GM13977 (cell line): Measurements from ENCODE around the gene BMERB1.

ENCODE experiments used
- DNase-seq: peaks from one replicate; pipeline ENCODE4 v3.0.0; 2012; ENCODE audit warnings: low spot score
- in situ Hi-C: fragments of 300-500 bp; cut with MboI; formaldehyde crosslinking; loops from one replicate; pipeline ENCODE4 v1.12.0; 2022; ENCODE audit warnings: low sequenced_read_pairs, low pct_unique_long_range_greater_than_20kb, mixed read lengths, inconsistent platforms; ENCODE audit not compliant: unreplicated experiment
- TF ChIP-seq, protein P1 (sequence below): IDR thresholded peaks from 2 replicates; pipeline ENCODE4 v1.5.1; 2012; ENCODE audit warnings: mild to moderate bottlenecking, control low read depth; ENCODE audit not compliant: insufficient read depth; ENCODE audit errors: extremely low read depth, missing control alignments

Gene BMERB1

DNA sequence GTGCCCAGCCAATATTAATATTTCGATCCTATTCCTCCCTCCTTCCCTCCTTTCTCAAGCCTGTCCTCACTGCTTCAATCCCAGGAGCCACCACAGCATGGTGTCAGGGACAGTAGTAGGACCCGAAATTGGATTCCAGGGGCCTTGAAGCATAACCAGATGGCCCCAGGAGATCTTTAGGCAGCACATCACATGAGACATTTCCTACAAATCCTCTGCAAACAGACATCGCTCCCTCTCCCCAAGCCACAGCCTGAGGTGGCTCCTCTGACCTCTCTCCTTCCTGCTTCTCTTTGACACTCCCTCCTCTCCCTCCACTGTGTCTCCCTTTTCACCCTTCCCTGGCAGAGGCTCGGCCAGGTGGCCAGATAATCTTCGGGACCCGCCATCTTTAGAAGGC lies 76.6 kb downstream of the BMERB1 start:
- TF ChIP-seq, protein P1, sequence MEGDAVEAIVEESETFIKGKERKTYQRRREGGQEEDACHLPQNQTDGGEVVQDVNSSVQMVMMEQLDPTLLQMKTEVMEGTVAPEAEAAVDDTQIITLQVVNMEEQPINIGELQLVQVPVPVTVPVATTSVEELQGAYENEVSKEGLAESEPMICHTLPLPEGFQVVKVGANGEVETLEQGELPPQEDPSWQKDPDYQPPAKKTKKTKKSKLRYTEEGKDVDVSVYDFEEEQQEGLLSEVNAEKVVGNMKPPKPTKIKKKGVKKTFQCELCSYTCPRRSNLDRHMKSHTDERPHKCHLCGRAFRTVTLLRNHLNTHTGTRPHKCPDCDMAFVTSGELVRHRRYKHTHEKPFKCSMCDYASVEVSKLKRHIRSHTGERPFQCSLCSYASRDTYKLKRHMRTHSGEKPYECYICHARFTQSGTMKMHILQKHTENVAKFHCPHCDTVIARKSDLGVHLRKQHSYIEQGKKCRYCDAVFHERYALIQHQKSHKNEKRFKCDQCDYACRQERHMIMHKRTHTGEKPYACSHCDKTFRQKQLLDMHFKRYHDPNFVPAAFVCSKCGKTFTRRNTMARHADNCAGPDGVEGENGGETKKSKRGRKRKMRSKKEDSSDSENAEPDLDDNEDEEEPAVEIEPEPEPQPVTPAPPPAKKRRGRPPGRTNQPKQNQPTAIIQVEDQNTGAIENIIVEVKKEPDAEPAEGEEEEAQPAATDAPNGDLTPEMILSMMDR: no peak
- in situ Hi-C loops: no loop called here
- no peak for DNase-seq

DNA sequence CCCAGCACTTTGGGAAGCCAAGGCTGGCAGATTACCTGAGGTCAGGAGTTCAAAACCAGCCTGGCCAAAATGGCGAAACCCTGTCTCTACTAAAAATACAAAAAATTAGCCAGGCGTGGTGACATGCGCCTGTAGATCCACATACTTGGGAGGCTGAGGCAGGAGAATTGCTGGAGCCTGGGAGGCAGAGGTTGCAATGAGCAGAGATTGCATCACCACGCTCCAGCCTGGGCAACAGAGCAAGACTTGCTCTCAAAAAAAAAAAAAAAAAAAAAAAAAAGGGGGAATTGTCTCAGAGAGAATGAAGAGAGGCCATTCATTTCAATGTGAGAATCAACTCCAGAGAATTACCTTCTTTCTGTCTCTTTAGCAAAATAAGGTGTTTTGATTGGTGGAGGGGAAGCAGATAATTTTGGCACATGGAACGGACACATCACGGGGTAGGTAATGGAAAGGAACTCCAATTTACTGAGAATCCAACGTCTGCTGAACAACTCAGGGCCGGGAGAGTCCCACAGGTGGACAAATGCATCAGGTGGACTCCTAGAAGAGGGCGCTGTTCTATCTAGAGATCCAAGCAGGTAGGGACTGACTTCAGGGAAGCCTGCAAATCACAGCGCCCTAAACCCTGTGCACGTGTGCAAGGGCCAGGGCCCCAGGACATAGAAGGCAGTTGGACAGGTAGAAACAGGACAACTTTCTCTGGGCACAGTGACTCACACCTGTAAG lies 77.5 kb downstream of the BMERB1 start:
- in situ Hi-C loops: no loop called here

DNA sequence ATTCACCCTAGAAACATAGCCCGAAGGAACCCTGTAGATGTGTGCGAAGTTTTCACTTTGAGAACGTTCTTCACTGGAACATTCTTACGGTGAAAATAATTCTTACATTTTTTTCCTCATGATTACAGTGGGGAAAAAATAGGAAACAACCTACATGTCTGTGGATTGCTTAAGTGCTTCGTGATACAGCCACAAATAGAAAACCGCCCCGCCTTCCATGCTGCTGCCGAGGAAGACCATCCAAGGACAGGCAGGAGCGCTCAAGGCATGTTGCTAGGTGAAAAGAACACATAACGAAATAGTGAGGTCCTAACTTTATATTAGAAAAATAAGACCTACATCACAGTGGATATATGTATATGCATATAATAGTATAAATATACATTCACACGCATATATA lies 78.8 kb downstream of the BMERB1 start:
- no peak for DNase-seq
- TF ChIP-seq, protein P1: no peak
- in situ Hi-C loops: no loop called here

More for the DNA sequence above, 77.5 kb downstream of the BMERB1 start:
- TF ChIP-seq, protein P1: no peak
- no peak for DNase-seq

DNA sequence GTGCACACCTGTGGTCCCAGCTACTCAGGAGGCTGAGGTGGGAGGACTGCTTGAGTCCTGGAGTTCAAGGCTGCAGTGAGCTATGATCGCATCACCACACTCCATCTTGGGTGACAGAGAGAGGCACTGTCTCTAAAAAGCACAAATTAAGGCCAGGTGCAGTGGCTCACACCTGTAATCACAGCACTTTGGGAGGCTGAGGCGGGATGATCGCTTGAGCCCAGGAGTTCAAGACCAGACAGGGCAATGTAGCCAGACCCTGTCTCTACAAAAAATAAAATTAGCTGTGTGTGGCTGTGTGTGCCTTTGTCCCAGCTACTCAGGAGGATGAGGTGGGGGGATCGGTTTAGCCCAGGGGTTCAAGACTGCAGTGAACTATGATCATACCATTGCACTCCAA lies 81.6 kb downstream of the BMERB1 start:
- in situ Hi-C loops: no loop called here
- DNase-seq: no peak
- TF ChIP-seq, protein P1: no peak

DNA sequence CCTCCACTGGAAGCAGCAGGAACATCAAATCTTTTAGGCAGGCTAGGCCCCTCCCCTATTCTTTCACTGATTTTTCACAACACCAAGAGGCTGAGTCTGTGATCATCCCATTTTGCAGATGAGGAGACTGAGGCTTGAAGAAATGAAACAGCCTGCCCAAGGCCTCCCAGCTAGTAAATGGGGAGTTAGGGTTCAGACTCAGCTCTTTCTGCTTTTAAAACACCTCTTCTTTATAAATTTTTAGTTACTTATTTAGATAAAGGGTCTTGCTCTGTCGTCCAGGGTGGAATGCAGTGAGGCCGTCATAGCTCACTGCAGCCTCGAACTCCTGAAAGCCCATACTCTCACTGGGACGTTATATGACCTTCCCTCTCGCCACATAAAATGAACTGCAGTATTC lies 82.2 kb downstream of the BMERB1 start:
- TF ChIP-seq, protein P1: no peak
- in situ Hi-C loops: no loop called here
- no peak for DNase-seq

DNA sequence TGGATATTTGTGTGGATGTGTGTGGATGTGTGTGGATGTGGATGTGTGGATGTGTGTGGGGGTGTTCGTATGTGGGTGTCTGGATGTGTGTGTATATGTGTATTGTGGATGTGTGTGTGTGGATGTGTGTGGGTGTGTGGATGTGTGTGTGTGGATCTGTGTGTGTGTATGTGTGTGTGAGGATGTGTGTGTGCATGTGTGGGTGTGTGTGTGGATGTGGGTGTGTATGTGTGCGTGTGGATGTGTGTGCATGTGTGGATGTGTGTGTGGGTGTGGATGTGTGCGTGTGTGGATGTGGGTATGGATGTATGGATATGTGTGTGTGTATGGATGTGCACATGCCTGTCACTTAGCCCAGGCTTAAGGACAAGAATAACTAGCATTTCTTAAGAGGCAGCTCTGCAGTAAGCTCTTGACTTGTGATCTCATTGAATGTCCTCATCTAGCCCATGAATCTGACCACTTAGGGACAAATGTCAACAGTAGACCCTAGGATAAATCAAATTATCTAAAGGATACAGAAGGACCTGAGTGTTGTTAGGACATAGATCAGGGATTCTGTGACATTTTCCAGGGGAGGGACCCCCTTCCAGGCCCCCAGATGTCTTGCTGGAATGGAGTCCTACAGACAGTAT lies 83.5 kb downstream of the BMERB1 start:
- TF ChIP-seq, protein P1: no peak
- no peak for DNase-seq

More for the DNA sequence above, 83.5 kb downstream of the BMERB1 start:
- in situ Hi-C loops: no loop called here
